GM12891 (cell line): ENCODE data around the gene RARA.
A peak's percentile ranks its signal among the peaks of the same experiment; 100 is the strongest.

Experiments used
- DNase-seq: peaks from one replicate; pipeline ENCODE4 v3.0.0; 2011; ENCODE audit warnings: low spot score; ENCODE audit not compliant: insufficient read length
- FAIRE-seq: peaks from 2 replicates; lab custom pipeline; 2011; peaks lifted over from hg19 to GRCh38; lab: Jason Lieb, UNC
- PAX5 ChIP-seq: IDR thresholded peaks from 2 replicates; pipeline ENCODE4 v1.6.1; 2011; ENCODE audit warnings: low read length, moderate library complexity, mild to moderate bottlenecking; ENCODE audit not compliant: insufficient read depth, severe bottlenecking
- POLR2A ChIP-seq: IDR thresholded peaks from 2 replicates; pipeline ENCODE4 v1.6.1; 2011; ENCODE audit warnings: low read depth, low read length, control low read depth
- POLR2AphosphoS5 ChIP-seq: IDR thresholded peaks from 2 replicates; pipeline ENCODE4 v1.6.1; 2011; ENCODE audit warnings: low read depth, low read length, control low read depth
- POU2F2 ChIP-seq: IDR thresholded peaks from 2 replicates; pipeline ENCODE4 v1.6.1; 2011; ENCODE audit warnings: low read depth, mild to moderate bottlenecking, control low read depth, low read length, moderate library complexity
- SPI1 ChIP-seq: IDR thresholded peaks from 2 replicates; pipeline ENCODE4 v1.6.1; 2011; ENCODE audit warnings: low read depth, low read length, control low read depth
- TAF1 ChIP-seq: IDR thresholded peaks from 2 replicates; pipeline ENCODE4 v1.6.1; 2011; ENCODE audit warnings: low read depth, low read length, control low read depth

Gene RARA

DNA sequence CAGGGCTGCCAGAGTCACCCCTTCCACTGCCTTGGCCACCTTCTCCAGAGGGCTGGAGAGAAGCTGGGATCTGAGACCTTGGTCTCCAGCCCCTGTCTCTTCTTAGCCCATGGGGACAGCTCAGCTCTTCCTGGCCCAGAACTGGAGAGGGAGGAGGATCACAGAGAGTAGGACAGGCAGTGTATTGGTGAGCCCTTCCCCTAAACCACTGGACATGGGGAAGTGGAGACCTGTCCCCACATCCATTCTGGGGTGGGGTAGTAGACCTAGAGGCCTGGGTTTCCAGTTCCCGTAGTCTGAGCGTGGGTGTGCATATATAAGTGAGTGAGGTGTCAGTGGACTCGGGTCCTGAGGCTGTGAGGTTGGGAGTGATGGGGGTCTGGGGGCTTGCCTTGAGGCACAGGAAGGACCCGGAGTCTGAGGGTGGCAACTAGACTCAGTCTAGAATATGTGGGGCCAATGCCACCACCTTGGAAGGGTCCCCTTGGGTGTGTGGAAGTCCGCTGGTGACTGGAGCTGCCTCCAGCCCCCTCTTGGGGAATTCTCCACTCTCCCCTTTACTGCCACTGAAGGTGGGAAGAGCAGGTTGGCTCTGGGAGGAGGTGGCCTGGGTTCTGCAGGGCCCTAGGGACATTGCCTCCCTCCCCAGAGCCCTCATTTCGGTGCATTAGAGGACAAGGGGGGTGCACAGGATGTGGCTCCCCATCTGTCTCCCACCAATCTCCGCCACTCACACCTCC, 35.6 kb downstream of the RARA start:
- DNase-seq (no peak), FAIRE-seq (no peak)
- TF ChIP-seq POU2F2: no peak
- peak; percentile 44; the same call in 1 of the 2 replicates for TF ChIP-seq SPI1

DNA sequence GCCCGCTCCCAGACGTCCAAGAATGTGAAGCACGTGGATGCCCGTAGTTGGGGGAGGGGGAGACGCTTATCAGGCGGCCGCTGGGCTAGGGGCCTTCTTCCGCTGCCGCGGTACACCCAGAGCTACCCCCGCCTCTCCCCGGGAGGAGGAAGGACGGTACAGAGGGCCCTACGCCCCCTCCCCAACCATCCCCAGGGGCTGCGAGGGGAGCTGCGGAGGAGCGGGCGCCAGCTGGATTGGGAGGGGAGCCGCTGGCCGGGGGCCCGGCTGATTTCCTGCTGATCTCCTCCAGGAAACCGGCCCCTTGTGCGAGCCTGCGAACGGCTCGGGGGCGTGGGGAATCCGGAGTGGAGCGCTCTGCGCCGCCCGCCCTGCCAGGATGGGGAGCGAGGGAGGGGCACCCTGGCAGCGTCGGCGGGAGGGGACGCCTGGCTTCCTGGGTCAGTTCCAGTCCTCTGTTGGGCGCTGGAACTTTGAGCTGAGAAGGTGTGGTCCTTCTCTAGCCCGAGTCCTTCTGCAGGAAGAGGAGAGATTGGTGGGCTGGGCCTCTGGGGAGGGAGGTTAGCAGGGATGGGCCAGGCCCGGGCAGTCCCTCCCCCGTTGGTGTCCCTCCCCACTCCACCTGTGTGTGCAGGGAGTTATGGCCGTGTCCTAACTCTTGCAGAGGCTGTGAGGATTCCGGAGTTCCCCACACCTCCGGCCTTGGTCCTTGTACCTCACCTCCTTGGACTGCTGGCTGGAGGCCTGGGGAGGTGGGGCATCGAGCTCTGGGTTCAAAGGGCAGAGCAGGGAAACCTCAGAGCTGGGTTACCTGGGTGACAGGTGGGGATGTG, 36.4 kb downstream of the RARA start:
- no peak for TF ChIP-seq SPI1
- TF ChIP-seq PAX5: no peak
- DNase-seq (no peak), FAIRE-seq (no peak)

GRCh38 chr17:40345994-40346764, 37.2 kb downstream of the RARA start:
- no peak for FAIRE-seq
- no peak for TF ChIP-seq POLR2A
- no peak for TF ChIP-seq SPI1
- no peak for TF ChIP-seq POU2F2
- TF ChIP-seq TAF1: no peak
- no peak for TF ChIP-seq POLR2AphosphoS5
- no peak for TF ChIP-seq PAX5
- no peak for DNase-seq

- no peak for FAIRE-seq
- no peak for DNase-seq
These were observed 37.8 kb downstream of the RARA start for GRCh38 chr17:40346765-40347158.

GRCh38 chr17:40347319-40348135, 38.5 kb downstream of the RARA start:
- FAIRE-seq (no peak), DNase-seq (no peak)
- TF ChIP-seq SPI1 (no peak), TAF1 (no peak), POU2F2 (no peak), POLR2A (no peak), PAX5 (no peak), POLR2AphosphoS5 (no peak)

More at GRCh38 chr17:40346765-40347158, 37.8 kb downstream of the RARA start:
- TF ChIP-seq POU2F2 (no peak), SPI1 (no peak), POLR2AphosphoS5 (no peak), POLR2A (no peak), PAX5 (no peak), TAF1 (no peak)

GRCh38 chr17:40348136-40348504, 39.1 kb downstream of the RARA start:
- no peak for DNase-seq
- TF ChIP-seq POU2F2 (no peak), TAF1 (no peak), POLR2AphosphoS5 (no peak), POLR2A (no peak), SPI1 (no peak), PAX5 (no peak)
- FAIRE-seq: no peak

- TF ChIP-seq SPI1: no peak
- TF ChIP-seq PAX5: no peak
- TF ChIP-seq POLR2A: no peak
- no peak for TF ChIP-seq POLR2AphosphoS5
- DNase-seq (no peak), FAIRE-seq (no peak)
These were observed 39.8 kb downstream of the RARA start for GRCh38 chr17:40348562-40349476.

DNA sequence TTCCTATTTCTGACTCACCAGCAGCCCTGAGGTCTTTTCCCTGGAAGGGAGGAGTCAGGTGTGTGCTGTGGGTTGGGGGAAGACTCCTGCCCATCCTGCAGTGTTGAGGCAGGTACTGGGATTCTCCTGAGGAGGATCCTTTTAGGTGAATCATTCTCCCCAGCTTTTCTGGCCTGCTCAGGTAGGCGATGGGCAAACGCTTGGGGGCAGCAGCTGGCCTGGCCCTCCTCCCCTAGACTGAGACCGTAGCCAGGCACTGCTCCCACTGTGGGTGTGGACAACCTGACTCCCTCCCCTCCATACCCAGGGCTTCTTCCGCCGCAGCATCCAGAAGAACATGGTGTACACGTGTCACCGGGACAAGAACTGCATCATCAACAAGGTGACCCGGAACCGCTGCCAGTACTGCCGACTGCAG, 40.5 kb downstream of the RARA start:
- FAIRE-seq: no peak

More for the DNA sequence above, 40.5 kb downstream of the RARA start:
- no peak for DNase-seq
- TF ChIP-seq SPI1: no peak
- no peak for TF ChIP-seq POLR2AphosphoS5
- no peak for TF ChIP-seq POU2F2
- TF ChIP-seq TAF1: no peak
- TF ChIP-seq PAX5: no peak
- TF ChIP-seq POLR2A: no peak
